AG09309 (cell line): ENCODE data around the gene KCNJ12.
A peak's percentile ranks its signal among the peaks of the same experiment; 100 is the strongest.
"Not testable (repeated sequence)": the region's sequence is repeated elsewhere in the genome, so short reads cannot be mapped to it uniquely, and the experiment has no call there.

Experiments
- DNase-seq: peaks from one replicate; pipeline ENCODE4 v3.0.0-alpha.2; 2010; ENCODE audit warnings: low read depth
- H3K4me3 ChIP-seq: 2 replicates; pipeline ENCODE4 v1.5.1; 2011; ENCODE audit warnings: mild to moderate bottlenecking, low read depth, low read length, moderate library complexity; ENCODE audit not compliant: control insufficient read depth
- CTCF ChIP-seq: IDR thresholded peaks from 2 replicates; pipeline ENCODE4 v1.5.1; 2011; ENCODE audit warnings: mild to moderate bottlenecking, low read depth, low read length, inconsistent platforms; ENCODE audit not compliant: insufficient read depth, control insufficient read depth; ENCODE audit errors: missing control alignments

The KCNJ12 gene

GRCh38 chr17:21376081-21376758 lies at the start of gene KCNJ12:
Gene KCNJ12 (plus strand): TSS chr17:21376357. CDS start chr17:21415343, 38,986 bp downstream.
- H3K4me3 ChIP-seq = peak within 1 kb of the TSS; percentile 35
- DNase-seq = no peak
- no peak for TF ChIP-seq CTCF

GRCh38 chr17:21327921-21328320 lies 48.2 kb upstream of the KCNJ12 start:
- H3K4me3 ChIP-seq, DNase-seq: not testable (repeated sequence)

- H3K4me3 ChIP-seq, DNase-seq: not testable (repeated sequence)
Observed at GRCh38 chr17:21328778-21329177, 47.4 kb upstream of the KCNJ12 start.

GRCh38 chr17:21330436-21331160 lies 45.6 kb upstream of the KCNJ12 start:
- H3K4me3 ChIP-seq = no peak overlapping the region
- no peak for TF ChIP-seq CTCF
- DNase-seq = no peak

- DNase-seq, H3K4me3 ChIP-seq: not testable (repeated sequence)
Observed at GRCh38 chr17:21336541-21337294, 39.4 kb upstream of the KCNJ12 start.

GRCh38 chr17:21337981-21338625 lies 38.1 kb upstream of the KCNJ12 start:
- DNase-seq, H3K4me3 ChIP-seq: not testable (repeated sequence)

- no peak overlapping the region for H3K4me3 ChIP-seq
- no peak for DNase-seq
- TF ChIP-seq CTCF = no peak
Observed at GRCh38 chr17:21339011-21339410, 37.1 kb upstream of the KCNJ12 start.

- DNase-seq, H3K4me3 ChIP-seq: not testable (repeated sequence)
Observed at GRCh38 chr17:21339571-21339970, 36.6 kb upstream of the KCNJ12 start.

- not testable (repeated sequence) for DNase-seq, H3K4me3 ChIP-seq
Observed at GRCh38 chr17:21340407-21340806, 35.8 kb upstream of the KCNJ12 start.

- DNase-seq, H3K4me3 ChIP-seq: not testable (repeated sequence)
Observed at GRCh38 chr17:21341279-21341678, 34.9 kb upstream of the KCNJ12 start.

- not testable (repeated sequence) for H3K4me3 ChIP-seq, DNase-seq
Observed at GRCh38 chr17:21341925-21342540, 34.1 kb upstream of the KCNJ12 start.

GRCh38 chr17:21343061-21343949 lies 32.9 kb upstream of the KCNJ12 start:
- not testable (repeated sequence) for DNase-seq, H3K4me3 ChIP-seq

GRCh38 chr17:21344801-21345200 lies 31.4 kb upstream of the KCNJ12 start:
- DNase-seq, H3K4me3 ChIP-seq: not testable (repeated sequence)
